ENCODE measurements around the gene SLC6A3. TPM values are rescaled to one million over a fixed set of nuclear protein-coding genes. Genes with fewer than 3 reads are reported as not detected.
A peak's percentile ranks its signal among the peaks of the same experiment; 100 is the strongest.

Gene SLC6A3
- polyA plus RNA-seq, 4 donors: 0.03 to 0.30 TPM; not detected in 2

DNA sequence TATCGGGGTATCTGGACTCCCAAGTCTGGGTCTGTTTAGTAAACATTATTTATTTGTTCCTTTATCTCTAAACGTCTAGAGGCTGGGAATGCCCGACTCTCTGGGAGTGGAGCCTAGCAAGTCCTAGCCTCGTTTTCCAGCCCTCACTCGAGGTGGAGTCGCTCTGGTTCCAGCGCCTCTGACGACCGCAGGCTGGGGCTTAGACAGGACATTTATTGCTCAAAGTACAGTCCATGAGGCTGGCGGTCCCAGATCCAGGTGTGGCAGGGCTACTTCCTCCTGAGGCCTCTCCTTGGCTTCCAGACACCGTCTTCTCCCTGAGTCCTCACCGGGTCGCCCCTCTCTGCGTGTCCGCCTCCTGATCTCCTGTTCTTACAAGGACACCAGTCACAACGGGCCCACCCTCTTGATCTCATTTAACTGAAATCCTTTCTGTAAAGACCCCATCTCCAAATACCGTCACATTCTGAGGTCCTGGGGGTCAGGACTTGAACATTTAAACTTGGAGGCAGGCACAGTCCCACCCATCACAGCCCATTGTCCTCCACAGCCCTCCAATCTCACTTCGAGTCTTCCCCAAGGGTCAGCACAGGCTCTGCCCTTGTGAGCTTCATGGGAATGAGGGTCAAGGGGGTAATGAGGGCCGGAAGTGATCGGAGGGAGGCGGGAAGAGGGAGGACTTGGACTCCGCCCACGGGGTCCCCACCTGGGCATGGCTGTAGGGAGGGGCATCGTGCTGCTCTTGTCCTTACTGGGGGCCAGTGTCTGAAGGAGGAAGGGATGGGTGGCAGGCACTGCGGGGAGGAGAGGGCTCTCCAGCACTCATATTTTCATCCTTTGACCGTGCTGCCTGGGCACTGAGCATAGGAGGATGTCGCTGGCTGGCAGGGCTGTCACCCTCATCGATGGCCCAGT is 88.1 kb downstream of the SLC6A3 start:
- FAIRE-seq: no peak
- H3K27ac ChIP-seq (ENCODE audit: low read depth in 1 of 3, low read length in 2 of 3): no peak overlapping the region
- H3K27me3 ChIP-seq (ENCODE audit: control insufficient read depth in 3 of 3, insufficient read depth in 3 of 3, low read length in 3 of 3): peaks cover 0 to 10% (median 6%) of the 10 kb centered on the region in 3 donors
- no peaks in the 10 kb centered on the region for H3K9me3 ChIP-seq (ENCODE audit: control insufficient read depth in 2 of 2, insufficient read depth in 1 of 2, low read depth in 1 of 2, low read length in 1 of 2)
- peak; percentile 41 to 58 for DNase-seq
- no peaks in the 10 kb centered on the region for H3K36me3 ChIP-seq (ENCODE audit: control insufficient read depth in 3 of 3, insufficient read depth in 2 of 3, low read depth in 1 of 3, low read length in 3 of 3)
- 47 to 65% (median 56%) methylated on average over 28 of the region's 28 CpGs for WGBS, 3 donors
- no peak overlapping the region for H3K4me3 ChIP-seq (ENCODE audit: low read depth in 1 of 3, low read length in 3 of 3)
- no peaks in the 10 kb centered on the region for H3K4me1 ChIP-seq (ENCODE audit: control insufficient read depth in 3 of 3, insufficient read depth in 2 of 3, low read depth in 1 of 3, low read length in 2 of 3)

DNA sequence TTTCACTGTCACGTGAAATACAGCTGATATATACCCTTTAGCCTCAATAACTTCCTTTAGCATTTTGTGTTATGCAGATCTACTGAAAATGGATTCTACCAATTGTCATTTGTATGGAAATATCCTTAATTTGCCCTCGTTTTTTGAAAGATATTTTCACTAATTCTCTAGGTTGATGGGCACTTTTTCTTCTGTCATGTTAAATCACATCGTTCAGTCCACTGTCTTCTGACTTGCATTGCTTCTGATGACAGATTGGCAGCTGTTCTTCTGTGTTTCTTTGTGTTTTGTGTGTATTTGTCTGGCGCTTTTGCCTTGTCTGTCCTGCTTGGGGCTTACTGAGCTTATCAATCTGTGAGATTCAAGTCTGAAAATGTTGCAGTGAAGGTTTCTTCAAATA is 90.7 kb downstream of the SLC6A3 start:
- Histone ChIP-seq H3K27ac (ENCODE audit: low read depth in 1 of 3, low read length in 2 of 3) (no peak overlapping the region), H3K36me3 (ENCODE audit: control insufficient read depth in 3 of 3, insufficient read depth in 2 of 3, low read depth in 1 of 3, low read length in 3 of 3) (no peaks in the 10 kb centered on the region), H3K27me3 (ENCODE audit: control insufficient read depth in 3 of 3, insufficient read depth in 3 of 3, low read length in 3 of 3) (peaks cover 0 to 7% (median 4%) of the 10 kb centered on the region in 3 donors), H3K4me3 (ENCODE audit: low read depth in 1 of 3, low read length in 3 of 3) (no peak overlapping the region), H3K9me3 (ENCODE audit: control insufficient read depth in 2 of 2, insufficient read depth in 1 of 2, low read depth in 1 of 2, low read length in 1 of 2) (no peaks in the 10 kb centered on the region), H3K4me1 (ENCODE audit: control insufficient read depth in 3 of 3, insufficient read depth in 2 of 3, low read depth in 1 of 3, low read length in 2 of 3) (peaks cover 0 to 7% (median 0%) of the 10 kb centered on the region in 3 donors)
- WGBS, 3 donors: 46 to 51% (median 47%) methylated on average over 4 of the region's 4 CpGs
- no peak for FAIRE-seq
- DNase-seq: no peak

DNA sequence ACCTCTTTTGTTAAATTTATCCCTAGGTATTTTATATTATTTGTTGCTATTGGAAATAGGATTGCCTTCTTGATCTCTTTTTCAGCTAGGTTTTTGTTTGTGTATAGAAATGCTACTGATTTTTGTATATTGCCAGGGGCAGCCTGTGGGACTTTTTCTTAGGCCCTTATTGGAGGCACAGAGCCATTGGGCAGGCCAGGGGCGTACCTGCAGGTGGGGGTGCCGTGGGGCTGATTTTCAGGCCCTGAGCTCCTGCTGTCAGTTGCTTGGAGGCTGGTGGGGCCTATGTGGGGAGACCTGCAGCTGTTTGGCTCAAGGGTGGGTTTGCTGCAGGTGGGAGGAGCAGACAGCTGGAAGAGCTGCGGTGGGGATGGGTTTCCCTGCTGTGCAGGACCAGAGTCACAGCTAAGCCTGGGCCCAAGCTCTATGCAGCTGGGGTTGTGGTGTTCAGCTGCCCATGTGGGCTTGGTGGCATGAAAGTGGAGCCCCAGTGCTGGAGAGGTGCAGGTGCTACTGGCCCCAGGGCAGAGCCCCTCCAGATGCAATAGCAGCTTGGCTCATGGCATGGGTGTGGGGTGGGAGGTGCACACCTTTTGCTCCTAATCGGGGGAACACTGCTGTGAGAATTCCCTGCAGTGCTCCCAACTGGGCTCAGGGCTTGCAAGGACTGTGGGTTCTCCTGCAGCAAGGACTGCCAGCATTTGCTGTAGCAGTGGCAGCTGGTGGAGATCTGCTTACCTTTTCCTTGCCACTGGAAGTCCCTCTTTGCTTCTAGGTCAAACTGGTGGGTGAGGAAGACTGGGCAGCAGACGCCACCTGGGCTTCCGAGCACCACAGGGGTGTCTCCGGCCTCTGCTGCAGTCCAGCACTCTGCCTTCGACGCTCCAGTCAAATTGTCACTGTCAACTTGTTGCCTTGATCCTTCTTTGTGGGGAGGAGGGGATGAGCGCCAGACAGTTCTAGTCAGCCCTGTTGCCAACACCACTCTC is 92.7 kb downstream of the SLC6A3 start:
- no peak for FAIRE-seq
- peaks cover 0 to 4% (median 4%) of the 10 kb centered on the region in 3 donors for H3K27me3 ChIP-seq (ENCODE audit: control insufficient read depth in 3 of 3, insufficient read depth in 3 of 3, low read length in 3 of 3)
- H3K27ac ChIP-seq (ENCODE audit: low read depth in 1 of 3, low read length in 2 of 3): no peak overlapping the region
- DNase-seq: no peak
- WGBS, 3 donors: 75 to 88% (median 79%) methylated on average over 10 of the region's 10 CpGs
- no peaks in the 10 kb centered on the region for H3K9me3 ChIP-seq (ENCODE audit: control insufficient read depth in 2 of 2, insufficient read depth in 1 of 2, low read depth in 1 of 2, low read length in 1 of 2)
- peaks cover 0 to 11% (median 0%) of the 10 kb centered on the region in 3 donors for H3K4me1 ChIP-seq (ENCODE audit: control insufficient read depth in 3 of 3, insufficient read depth in 2 of 3, low read depth in 1 of 3, low read length in 2 of 3)
- H3K4me3 ChIP-seq (ENCODE audit: low read depth in 1 of 3, low read length in 3 of 3): no peak overlapping the region
- H3K36me3 ChIP-seq (ENCODE audit: control insufficient read depth in 3 of 3, insufficient read depth in 2 of 3, low read depth in 1 of 3, low read length in 3 of 3): no peaks in the 10 kb centered on the region

DNA sequence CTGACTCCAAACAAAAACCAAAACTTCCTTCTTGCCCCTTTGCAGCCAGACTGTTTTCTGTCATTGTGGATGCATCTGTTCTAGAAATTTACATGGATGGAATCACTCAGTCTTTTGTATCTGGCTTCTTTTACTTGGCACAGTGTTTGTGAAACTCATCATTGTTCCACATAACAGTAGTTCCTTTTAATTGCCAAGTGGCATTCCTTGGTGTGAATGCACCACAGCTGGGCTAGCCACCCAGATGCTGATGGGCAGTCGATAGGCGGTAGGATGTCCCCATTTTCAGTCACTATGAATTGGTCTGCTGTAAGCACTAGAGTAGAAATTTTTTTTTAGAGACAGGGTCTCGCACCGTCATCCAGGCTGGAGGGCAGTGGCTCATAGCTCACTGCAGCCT is 94.1 kb downstream of the SLC6A3 start:
- peaks cover 0 to 13% (median 0%) of the 10 kb centered on the region in 3 donors for H3K4me1 ChIP-seq (ENCODE audit: control insufficient read depth in 3 of 3, insufficient read depth in 2 of 3, low read depth in 1 of 3, low read length in 2 of 3)
- H3K27ac ChIP-seq (ENCODE audit: low read depth in 1 of 3, low read length in 2 of 3): no peak overlapping the region
- peaks cover 0 to under 1% (median 0%) of the 10 kb centered on the region in 3 donors for H3K27me3 ChIP-seq (ENCODE audit: control insufficient read depth in 3 of 3, insufficient read depth in 3 of 3, low read length in 3 of 3)
- FAIRE-seq (no peak), DNase-seq (no peak)
- no peak overlapping the region for H3K4me3 ChIP-seq (ENCODE audit: low read depth in 1 of 3, low read length in 3 of 3)
- peaks cover 0 to 3% (median 0%) of the 10 kb centered on the region in 3 donors for H3K36me3 ChIP-seq (ENCODE audit: control insufficient read depth in 3 of 3, insufficient read depth in 2 of 3, low read depth in 1 of 3, low read length in 3 of 3)
- 79 to 91% (median 79%) methylated on average over 4 of the region's 4 CpGs for WGBS, 3 donors
- H3K9me3 ChIP-seq (ENCODE audit: control insufficient read depth in 2 of 2, insufficient read depth in 1 of 2, low read depth in 1 of 2, low read length in 1 of 2): no peaks in the 10 kb centered on the region

DNA sequence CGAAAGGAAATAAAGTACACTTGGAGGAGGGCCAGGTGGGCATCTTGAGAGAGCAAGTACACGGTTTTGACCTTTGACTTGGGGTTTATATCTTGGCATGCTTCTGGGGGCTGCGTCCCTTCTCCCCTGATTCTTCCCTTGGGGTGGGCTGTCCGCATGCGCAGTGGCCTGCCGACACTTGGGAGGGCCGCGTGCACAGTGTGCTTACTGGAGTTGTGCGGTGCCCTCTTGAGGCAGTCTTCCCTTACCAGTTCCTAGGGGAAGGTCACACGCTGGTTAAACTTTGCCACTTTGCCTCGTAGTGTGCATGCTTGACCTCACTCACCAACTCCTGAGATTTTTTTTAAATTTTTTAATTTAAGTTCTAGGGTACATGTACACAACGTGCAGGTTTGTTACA is 96.0 kb downstream of the SLC6A3 start:
- H3K4me1 ChIP-seq (ENCODE audit: control insufficient read depth in 3 of 3, insufficient read depth in 2 of 3, low read depth in 1 of 3, low read length in 2 of 3): peaks cover 0 to 22% (median 4%) of the 10 kb centered on the region in 3 donors
- H3K9me3 ChIP-seq (ENCODE audit: control insufficient read depth in 2 of 2, insufficient read depth in 1 of 2, low read depth in 1 of 2, low read length in 1 of 2): no peaks in the 10 kb centered on the region
- FAIRE-seq (no peak), DNase-seq (no peak)
- no peak overlapping the region for H3K4me3 ChIP-seq (ENCODE audit: low read depth in 1 of 3, low read length in 3 of 3)
- WGBS, 3 donors: 14 to 39% (median 24%) methylated on average over 12 of the region's 12 CpGs
- H3K27ac ChIP-seq (ENCODE audit: low read depth in 1 of 3, low read length in 2 of 3): no peak overlapping the region
- peaks cover 0 to 3% (median 0%) of the 10 kb centered on the region in 3 donors for H3K36me3 ChIP-seq (ENCODE audit: control insufficient read depth in 3 of 3, insufficient read depth in 2 of 3, low read depth in 1 of 3, low read length in 3 of 3)
- no peaks in the 10 kb centered on the region for H3K27me3 ChIP-seq (ENCODE audit: control insufficient read depth in 3 of 3, insufficient read depth in 3 of 3, low read length in 3 of 3)

DNA sequence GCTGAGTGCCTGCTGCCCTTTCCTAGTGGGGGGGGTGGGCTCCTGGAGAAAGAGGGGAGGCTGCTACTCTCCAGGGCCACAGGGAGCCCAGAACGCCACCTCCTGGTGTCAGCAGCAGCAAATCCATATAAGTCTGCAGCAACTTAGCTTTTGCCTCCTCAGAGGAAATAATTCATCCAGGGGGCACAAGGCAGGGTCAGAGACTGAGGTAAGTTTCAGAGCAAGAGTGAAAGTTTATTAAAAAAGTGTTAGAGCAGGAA is 96.3 kb downstream of the SLC6A3 start:
- no peak for DNase-seq
- H3K4me3 ChIP-seq (ENCODE audit: low read depth in 1 of 3, low read length in 3 of 3): no peak overlapping the region
- peaks cover 0 to 3% (median 0%) of the 10 kb centered on the region in 3 donors for H3K36me3 ChIP-seq (ENCODE audit: control insufficient read depth in 3 of 3, insufficient read depth in 2 of 3, low read depth in 1 of 3, low read length in 3 of 3)
- H3K4me1 ChIP-seq (ENCODE audit: control insufficient read depth in 3 of 3, insufficient read depth in 2 of 3, low read depth in 1 of 3, low read length in 2 of 3): peaks cover 0 to 22% (median 4%) of the 10 kb centered on the region in 3 donors
- no peak for FAIRE-seq
- no peaks in the 10 kb centered on the region for H3K27me3 ChIP-seq (ENCODE audit: control insufficient read depth in 3 of 3, insufficient read depth in 3 of 3, low read length in 3 of 3)
- no peak overlapping the region for H3K27ac ChIP-seq (ENCODE audit: low read depth in 1 of 3, low read length in 2 of 3)
- 64 to 75% (median 71%) methylated on average over 1 of the region's 1 CpG for WGBS, 3 donors
- H3K9me3 ChIP-seq (ENCODE audit: control insufficient read depth in 2 of 2, insufficient read depth in 1 of 2, low read depth in 1 of 2, low read length in 1 of 2): no peaks in the 10 kb centered on the region

DNA sequence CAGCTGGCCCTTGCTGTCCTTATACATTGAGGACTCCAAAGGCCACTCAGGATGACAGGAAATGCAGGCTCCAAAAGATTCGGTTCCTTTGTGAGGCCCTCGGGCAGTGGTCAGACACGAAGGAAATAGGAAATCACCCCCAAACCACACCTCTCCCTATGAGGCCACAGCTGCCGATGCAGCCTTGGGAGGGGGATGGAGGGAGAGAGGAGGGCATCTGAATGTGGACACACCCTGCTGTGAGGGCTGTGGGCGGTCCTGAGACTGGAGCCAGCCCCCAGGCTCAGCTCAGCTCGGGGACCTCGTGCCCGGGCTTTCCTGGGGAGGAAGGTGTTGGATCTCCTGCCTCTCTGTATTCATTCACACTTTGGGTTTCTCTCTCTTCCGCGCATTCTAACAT is 97.7 kb downstream of the SLC6A3 start:
- Histone ChIP-seq H3K27me3 (ENCODE audit: control insufficient read depth in 3 of 3, insufficient read depth in 3 of 3, low read length in 3 of 3) (no peaks in the 10 kb centered on the region), H3K36me3 (ENCODE audit: control insufficient read depth in 3 of 3, insufficient read depth in 2 of 3, low read depth in 1 of 3, low read length in 3 of 3) (peaks cover under 1 to 14% (median 3%) of the 10 kb centered on the region in 3 donors), H3K9me3 (ENCODE audit: control insufficient read depth in 2 of 2, insufficient read depth in 1 of 2, low read depth in 1 of 2, low read length in 1 of 2) (no peaks in the 10 kb centered on the region), H3K4me3 (ENCODE audit: low read depth in 1 of 3, low read length in 3 of 3) (no peak overlapping the region), H3K4me1 (ENCODE audit: control insufficient read depth in 3 of 3, insufficient read depth in 2 of 3, low read depth in 1 of 3, low read length in 2 of 3) (peaks cover 0 to 27% (median 4%) of the 10 kb centered on the region in 3 donors), H3K27ac (ENCODE audit: low read depth in 1 of 3, low read length in 2 of 3) (no peak overlapping the region)
- DNase-seq: no peak
- FAIRE-seq: no peak
- 47 to 70% (median 55%) methylated on average over 9 to 10 of the region's 10 CpGs for WGBS, 3 donors

All from small intestine (tissue), 7 donors.